NT2/D1 (cell line): ENCODE data around the gene KIF20B.

Experiments used
- DNase-seq: peaks from one replicate; pipeline ENCODE4 v3.0.0-alpha.2; 2011; ENCODE audit warnings: low read depth, low spot score
- H3K27me3 ChIP-seq: 2 replicates; pipeline ENCODE4 v1.6.0; 2011; ENCODE audit warnings: mild to moderate bottlenecking; ENCODE audit not compliant: insufficient read length, insufficient read depth
- H3K36me3 ChIP-seq: 2 replicates; pipeline ENCODE4 v1.6.1; 2011; ENCODE audit warnings: mild to moderate bottlenecking, low read length, mixed read lengths; ENCODE audit not compliant: insufficient read depth, insufficient read length
- H3K4me1 ChIP-seq: 2 replicates; pipeline ENCODE4 v1.5.1; 2011; ENCODE audit not compliant: insufficient read depth, insufficient read length
- H3K4me3 ChIP-seq: 2 replicates; pipeline ENCODE4 v1.5.1; 2011; ENCODE audit warnings: low read depth; ENCODE audit not compliant: insufficient read length
- H3K9ac ChIP-seq: 2 replicates; pipeline ENCODE4 v1.6.0; 2011; ENCODE audit warnings: low read depth; ENCODE audit not compliant: insufficient read length
- H3K9me3 ChIP-seq: 2 replicates; pipeline ENCODE4 v1.5.1; 2011; ENCODE audit warnings: mild to moderate bottlenecking, low read length; ENCODE audit not compliant: insufficient read depth
- SUZ12 ChIP-seq: IDR thresholded peaks from 2 replicates; pipeline ENCODE4 v1.6.1; 2011; ENCODE audit not compliant: insufficient read length, insufficient read depth; ENCODE audit errors: extremely low read depth
- YY1 ChIP-seq: IDR thresholded peaks from 2 replicates; pipeline ENCODE4 v1.6.1; 2011; ENCODE audit not compliant: insufficient read length, insufficient read depth
- ZNF274 ChIP-seq: IDR thresholded peaks from 2 replicates; pipeline ENCODE4 v1.6.1; 2011; ENCODE audit warnings: mild to moderate bottlenecking, low read depth, low read length

KIF20B gene

DNA sequence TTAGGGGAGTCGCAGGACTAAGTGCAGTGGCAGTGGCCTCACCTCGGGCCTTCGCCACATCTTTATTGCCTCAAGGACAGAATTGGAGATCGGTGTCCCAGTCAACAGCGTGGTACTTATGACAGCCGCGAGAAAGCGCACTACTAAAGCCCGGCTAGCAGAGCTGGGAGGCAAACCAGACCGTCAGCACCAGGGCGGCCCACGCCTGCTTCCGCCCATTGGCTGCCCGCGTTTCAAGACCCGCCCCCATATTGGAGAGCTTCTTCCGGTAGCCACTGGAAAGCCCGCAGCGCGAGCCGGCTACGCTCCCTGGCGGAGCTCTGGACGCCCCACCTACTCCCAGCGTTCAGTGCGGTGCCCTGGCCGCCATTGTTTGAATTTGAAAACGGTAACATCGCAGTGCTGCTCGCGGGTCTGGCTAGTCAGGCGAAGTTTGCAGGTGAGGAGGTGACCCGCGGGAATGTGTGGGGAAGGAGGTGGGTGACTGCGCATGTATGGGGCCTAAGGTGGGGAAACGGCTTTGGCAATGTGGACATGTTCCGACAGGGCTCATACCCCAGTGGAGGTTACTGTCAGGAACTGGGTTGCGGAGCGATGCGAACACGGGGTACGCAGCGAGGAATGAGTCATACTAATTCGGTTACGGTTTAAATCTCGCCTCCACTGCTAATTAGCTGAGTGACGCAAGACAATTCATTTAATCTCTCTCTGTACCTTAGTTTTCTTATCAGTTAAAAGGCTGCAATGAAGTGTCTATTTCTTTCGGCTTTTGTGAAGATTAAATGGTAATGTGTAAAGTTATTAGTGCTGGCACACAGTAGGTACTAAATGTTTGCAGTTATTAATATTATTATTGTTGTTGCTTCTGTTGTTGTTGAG, at the start of gene KIF20B:
KIF20B (plus strand) TSS at position 349 of the 879 bp plus-strand sequence. CDS start 3,705 bp downstream, outside the sequence.
- no peaks in the 10 kb centered on the region for H3K9me3 ChIP-seq
- H3K4me1 ChIP-seq: no peaks in the 10 kb centered on the region
- H3K36me3 ChIP-seq: peaks cover 11% of the 10 kb centered on the region
- TF ChIP-seq SUZ12 (no peak), ZNF274 (no peak), YY1 (peak; percentile 70)
- no peaks in the 10 kb centered on the region for H3K27me3 ChIP-seq
- H3K4me3 ChIP-seq: peak within 1 kb of the TSS; percentile 98
- DNase-seq: peak; percentile 91
- peak within 1 kb of the TSS; percentile 94 for H3K9ac ChIP-seq

DNA sequence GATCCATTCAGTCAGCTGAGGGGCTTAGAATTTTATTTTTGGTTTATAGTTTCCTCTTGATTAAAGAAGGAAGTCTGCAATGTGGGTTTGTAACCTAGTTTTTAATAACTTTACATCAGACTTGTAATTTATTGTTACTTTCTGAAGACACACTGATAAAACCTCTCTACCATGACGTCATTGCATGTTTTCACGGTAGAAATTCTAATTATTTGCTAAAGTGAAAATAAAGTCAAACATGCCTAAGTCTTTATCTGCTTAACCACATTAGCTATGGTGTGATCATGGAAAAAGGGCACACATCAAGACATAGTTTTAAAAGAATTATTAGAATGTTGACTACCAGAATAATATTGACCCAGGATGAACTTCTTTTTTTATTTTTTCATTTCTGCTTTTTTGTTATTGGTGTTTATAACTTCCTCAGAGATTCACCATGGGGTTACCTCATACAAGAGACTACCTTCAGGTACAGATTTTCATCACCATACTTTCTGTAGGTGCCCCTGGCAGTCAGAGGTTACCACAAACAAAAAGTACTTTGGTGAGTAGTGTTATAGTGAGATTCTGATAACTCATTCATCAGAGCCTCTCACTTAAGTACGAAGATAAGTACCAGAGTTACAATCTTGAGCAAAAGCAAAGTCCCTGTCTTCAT, 49.3 kb upstream of the KIF20B start:
- TF ChIP-seq ZNF274 (no peak), YY1 (no peak), SUZ12 (no peak)
- H3K9ac ChIP-seq: no peak overlapping the region
- no peaks in the 10 kb centered on the region for H3K36me3 ChIP-seq
- DNase-seq: no peak
- no peaks in the 10 kb centered on the region for H3K27me3 ChIP-seq
- no peaks in the 10 kb centered on the region for H3K4me1 ChIP-seq
- H3K9me3 ChIP-seq: peaks cover 31% of the 10 kb centered on the region; the same call in 1 of the 2 replicates
- H3K4me3 ChIP-seq: no peak overlapping the region

DNA sequence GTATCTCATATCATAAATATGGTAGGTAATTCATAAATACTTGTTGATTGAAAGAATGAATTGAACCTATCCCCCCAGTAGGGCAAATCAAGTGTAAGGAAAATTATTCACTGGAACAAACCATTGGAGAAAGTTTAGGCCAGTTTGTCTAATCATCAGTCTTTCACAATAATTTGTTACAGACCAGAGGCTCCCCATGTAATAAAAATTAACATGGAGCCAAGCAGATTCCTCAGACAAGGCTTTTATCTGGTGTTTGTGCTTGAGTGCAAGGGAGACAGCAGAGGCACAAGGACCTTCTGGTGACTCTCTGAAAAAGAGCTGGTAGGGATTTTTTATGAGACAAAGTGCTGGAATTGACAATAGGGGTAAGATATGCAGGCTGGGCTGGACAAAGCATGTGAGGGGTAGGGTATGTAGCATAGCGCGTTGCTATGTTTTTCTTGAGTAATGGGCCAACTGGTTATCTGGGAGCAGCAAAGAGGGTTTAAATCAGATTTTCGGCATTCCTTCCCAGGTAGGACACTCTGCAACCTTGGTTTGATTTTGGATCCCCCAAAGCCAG, 48.5 kb upstream of the KIF20B start:
- peaks cover 31% of the 10 kb centered on the region; the same call in 1 of the 2 replicates for H3K9me3 ChIP-seq
- no peak overlapping the region for H3K4me3 ChIP-seq
- no peak for DNase-seq
- H3K9ac ChIP-seq: no peak overlapping the region
- no peaks in the 10 kb centered on the region for H3K27me3 ChIP-seq
- no peaks in the 10 kb centered on the region for H3K36me3 ChIP-seq
- TF ChIP-seq SUZ12 (no peak), ZNF274 (no peak), YY1 (no peak)
- no peaks in the 10 kb centered on the region for H3K4me1 ChIP-seq

GRCh38 chr10:89653410-89653869, 48.0 kb upstream of the KIF20B start:
- no peak for DNase-seq

GRCh38 chr10:89655722-89656121, 45.7 kb upstream of the KIF20B start:
- TF ChIP-seq ZNF274 (no peak), YY1 (no peak), SUZ12 (no peak)
- Histone ChIP-seq H3K9me3 (peaks cover 23% of the 10 kb centered on the region; the same call in 1 of the 2 replicates), H3K4me1 (no peaks in the 10 kb centered on the region), H3K4me3 (no peak overlapping the region), H3K36me3 (no peaks in the 10 kb centered on the region), H3K27me3 (no peaks in the 10 kb centered on the region), H3K9ac (no peak overlapping the region)
- DNase-seq: peak; percentile 39

More at GRCh38 chr10:89653410-89653869, 48.0 kb upstream of the KIF20B start:
- peaks cover 31% of the 10 kb centered on the region; the same call in 1 of the 2 replicates for H3K9me3 ChIP-seq
- TF ChIP-seq SUZ12 (no peak), YY1 (no peak), ZNF274 (no peak)
- H3K4me3 ChIP-seq: no peak overlapping the region
- no peaks in the 10 kb centered on the region for H3K27me3 ChIP-seq
- no peaks in the 10 kb centered on the region for H3K36me3 ChIP-seq
- H3K9ac ChIP-seq: no peak overlapping the region
- H3K4me1 ChIP-seq: no peaks in the 10 kb centered on the region

DNA sequence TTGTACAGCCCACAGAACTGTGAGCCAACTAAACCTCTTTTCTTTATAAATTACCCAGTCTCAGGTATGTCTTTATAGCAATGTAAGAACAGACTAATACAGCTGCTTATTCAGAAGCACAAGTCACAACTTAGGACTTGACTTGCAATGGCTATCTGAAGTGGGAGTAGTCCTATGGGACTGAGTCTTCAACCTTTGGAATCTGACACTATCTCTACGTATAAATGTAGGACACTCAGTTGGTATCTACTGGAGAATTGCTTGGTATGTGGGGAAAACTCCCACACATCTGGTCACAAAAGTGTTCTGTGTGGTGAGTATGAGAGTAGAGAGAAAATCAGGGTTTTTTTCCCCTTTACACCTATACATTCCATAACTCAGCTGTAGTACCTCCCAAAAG, 44.1 kb upstream of the KIF20B start:
- Histone ChIP-seq H3K36me3 (no peaks in the 10 kb centered on the region), H3K27me3 (no peaks in the 10 kb centered on the region), H3K4me3 (no peak overlapping the region), H3K9me3 (peaks cover 23% of the 10 kb centered on the region; the same call in 1 of the 2 replicates), H3K9ac (no peak overlapping the region), H3K4me1 (no peaks in the 10 kb centered on the region)
- TF ChIP-seq SUZ12 (no peak), YY1 (no peak), ZNF274 (no peak)
- no peak for DNase-seq
